Neural cell (in vitro differentiated cells): ENCODE data around the gene PADI3.

Source experiments
- EZH2 ChIP-seq: fragments of 200-600, 300-800 bp; shearing (Covaris generic), sonication (generic); IDR thresholded peaks from 2 replicates; pipeline ENCODE4 v1.6.1; 2014; ENCODE audit warnings: antibody characterized with exemption, low read length, borderline replicate concordance, mild to moderate bottlenecking; ENCODE audit not compliant: insufficient read depth, poor library complexity, severe bottlenecking
- SMC3 ChIP-seq: fragments of 450-650 bp; conservative IDR thresholded peaks from 2 replicates; pipeline ENCODE4 v1.6.1; 2014; ENCODE audit warnings: antibody characterized with exemption, mild to moderate bottlenecking, moderate library complexity; ENCODE audit not compliant: poor library complexity
- TAF1 ChIP-seq: IDR thresholded peaks from 2 replicates; pipeline ENCODE4 v1.6.1; 2012; ENCODE audit warnings: low read depth
- TF ChIP-seq, protein P1 (sequence below): fragments of 450-650 bp; IDR thresholded peaks from 2 replicates; pipeline ENCODE4 v1.5.1; 2014; ENCODE audit warnings: antibody characterized with exemption, mild to moderate bottlenecking, moderate library complexity; ENCODE audit not compliant: poor library complexity, severe bottlenecking

DNA sequence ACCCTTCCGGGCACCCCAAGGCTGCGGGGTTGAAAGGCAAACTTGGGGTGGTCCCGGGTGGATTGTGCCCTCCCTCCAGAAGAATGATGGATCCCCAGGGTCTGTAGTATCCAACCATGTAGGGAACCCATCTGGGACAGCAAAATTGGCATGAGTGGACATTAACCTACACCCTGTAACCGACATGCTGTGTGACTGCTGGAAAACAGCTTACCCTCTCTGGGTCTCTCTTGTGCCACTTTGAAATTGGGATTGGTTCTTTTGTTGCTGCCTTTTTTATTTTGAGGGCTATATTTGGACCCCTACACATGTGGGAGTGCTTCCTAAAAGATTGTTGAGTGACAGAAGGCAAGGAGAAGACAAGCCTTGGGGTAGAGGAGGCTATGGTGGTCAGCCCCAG is 24.5 kb upstream of the PADI3 start:
- TF ChIP-seq SMC3 (no peak), EZH2 (no peak), TAF1 (no peak)
- TF ChIP-seq, protein P1, sequence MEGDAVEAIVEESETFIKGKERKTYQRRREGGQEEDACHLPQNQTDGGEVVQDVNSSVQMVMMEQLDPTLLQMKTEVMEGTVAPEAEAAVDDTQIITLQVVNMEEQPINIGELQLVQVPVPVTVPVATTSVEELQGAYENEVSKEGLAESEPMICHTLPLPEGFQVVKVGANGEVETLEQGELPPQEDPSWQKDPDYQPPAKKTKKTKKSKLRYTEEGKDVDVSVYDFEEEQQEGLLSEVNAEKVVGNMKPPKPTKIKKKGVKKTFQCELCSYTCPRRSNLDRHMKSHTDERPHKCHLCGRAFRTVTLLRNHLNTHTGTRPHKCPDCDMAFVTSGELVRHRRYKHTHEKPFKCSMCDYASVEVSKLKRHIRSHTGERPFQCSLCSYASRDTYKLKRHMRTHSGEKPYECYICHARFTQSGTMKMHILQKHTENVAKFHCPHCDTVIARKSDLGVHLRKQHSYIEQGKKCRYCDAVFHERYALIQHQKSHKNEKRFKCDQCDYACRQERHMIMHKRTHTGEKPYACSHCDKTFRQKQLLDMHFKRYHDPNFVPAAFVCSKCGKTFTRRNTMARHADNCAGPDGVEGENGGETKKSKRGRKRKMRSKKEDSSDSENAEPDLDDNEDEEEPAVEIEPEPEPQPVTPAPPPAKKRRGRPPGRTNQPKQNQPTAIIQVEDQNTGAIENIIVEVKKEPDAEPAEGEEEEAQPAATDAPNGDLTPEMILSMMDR: no peak
